Measurements from ENCODE around the gene SRP9. TPM values are rescaled to one million over a fixed set of nuclear protein-coding genes. Genes with fewer than 3 reads are reported as not detected.
"Not testable (repeated sequence)": the region's sequence is repeated elsewhere in the genome, so short reads cannot be mapped to it uniquely, and the experiment has no call there.

Gene SRP9
- total RNA-seq, 1 donor: 330 TPM

DNA sequence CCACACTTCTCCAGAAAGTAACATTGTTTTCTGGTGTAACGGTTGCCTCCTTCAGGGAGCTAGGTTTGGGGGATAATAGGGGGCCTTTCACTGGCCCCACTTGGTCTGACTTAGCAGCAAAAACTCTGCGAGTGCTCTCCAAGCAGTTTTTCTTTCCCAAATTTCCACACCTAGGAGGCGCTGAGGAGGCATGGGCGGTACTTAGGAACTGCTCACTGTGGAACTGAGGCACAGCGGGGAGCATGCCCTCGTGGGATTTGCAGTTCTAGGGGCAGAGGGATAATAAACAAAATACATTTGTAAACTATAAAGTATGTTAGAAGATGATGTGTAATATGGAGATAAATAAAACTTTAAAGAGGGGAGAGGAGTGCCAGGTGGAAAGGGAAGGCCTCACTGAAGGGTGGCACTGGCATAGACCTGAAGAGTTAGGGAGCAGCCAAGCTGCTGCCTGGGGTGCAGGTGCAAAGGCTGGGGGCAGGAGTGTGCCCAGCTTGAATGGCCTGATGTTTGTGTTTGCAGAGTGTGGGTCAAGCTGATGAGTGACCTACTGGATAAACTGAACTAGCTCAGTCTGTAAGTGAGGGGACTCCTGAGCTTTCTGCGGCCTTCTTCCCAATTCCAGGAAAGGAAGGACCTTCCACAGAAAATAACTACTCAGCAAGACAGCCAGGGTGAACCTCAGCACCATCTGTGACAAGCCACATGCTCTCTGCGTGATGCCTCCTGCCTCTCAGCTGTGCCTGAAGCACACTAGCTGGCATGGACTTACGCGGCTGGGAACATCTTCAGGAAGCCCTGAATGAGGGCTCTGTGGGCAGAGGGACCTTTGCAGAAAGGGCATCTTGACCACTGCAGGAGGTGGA lies 34.2 kb downstream of the SRP9 start:
- TF ChIP-seq CTCF (IDR thresholded peaks at IDR 0.05; ENCODE audit: insufficient read depth, low read length): peak; percentile 57
- peak overlapping the region; percentile 72 for H3K4me3 ChIP-seq (ENCODE audit: low read depth, low read length)
- peak; percentile 30 for DNase-seq (ENCODE audit: low read depth)

DNA sequence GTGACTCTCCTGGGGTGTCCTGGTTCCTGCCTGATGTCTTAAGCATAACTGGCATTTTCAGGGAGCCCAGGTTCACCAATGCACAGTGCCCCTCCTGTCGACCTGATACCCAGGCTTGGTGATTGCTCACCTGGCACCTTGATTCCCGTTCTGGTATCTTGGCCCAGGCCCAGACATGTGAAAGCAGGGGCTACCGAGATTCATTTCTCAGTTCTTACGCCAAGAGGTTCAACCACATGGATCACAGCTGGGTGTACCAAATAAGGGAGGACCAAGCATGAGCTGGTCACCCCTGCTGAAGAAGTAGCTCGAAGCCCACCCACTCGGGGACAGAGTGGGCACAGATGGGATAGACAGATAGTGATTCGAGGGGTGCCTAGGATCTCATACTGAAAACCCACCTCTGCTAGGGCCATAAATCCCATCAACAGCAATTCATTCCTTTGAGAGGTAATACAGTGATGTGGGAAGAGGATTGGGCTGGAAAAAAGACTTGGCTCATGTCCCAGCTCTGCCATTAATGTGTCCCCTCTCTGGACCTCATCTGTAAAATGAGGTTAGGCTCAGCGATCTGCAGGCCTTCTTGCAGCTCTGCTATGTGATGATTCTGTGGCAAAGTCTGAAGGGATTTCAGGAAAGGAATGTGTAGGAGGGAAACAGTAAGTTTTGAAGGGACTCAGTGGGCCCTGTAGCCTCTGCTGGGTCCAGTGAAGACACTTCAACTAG lies 35.0 kb downstream of the SRP9 start:
- no peak for TF ChIP-seq CTCF (IDR thresholded peaks at IDR 0.05; ENCODE audit: insufficient read depth, low read length)

DNA sequence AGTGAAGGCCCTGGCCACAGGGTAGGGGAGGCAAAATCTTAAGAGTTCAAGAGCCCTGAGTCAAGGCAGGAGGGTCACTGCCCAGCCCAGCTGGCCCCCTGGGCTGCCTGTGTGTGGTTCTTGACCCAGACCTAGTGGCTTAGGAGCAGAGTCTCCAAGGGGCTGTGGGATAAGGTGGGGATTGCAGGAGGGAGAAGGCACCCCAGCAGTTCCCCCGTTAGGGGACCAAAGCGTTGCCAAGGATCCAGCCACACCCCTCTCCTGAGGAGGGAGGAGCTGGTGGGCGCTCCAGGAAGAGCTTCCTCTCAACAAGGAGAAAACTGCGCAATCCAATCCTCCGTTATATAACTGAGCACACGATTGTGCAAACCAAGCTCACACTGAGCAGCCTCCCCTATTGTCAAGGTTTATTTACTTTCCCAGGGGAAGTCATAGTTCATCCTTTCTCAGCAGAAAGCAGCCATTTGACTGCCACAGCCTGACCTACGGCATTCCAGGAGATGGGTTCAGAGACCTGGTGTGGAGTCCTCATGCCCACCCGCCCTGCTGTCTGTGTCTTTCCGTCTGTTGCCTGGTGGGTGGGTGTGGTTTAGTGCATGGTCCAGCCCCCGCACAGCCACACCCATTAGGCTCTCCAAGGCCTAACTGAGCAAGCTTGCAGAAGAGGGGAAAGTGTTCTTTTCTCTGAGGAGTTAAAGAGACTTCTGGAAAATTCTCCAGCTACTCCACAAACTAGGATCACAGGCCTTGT lies 35.8 kb downstream of the SRP9 start:
- peak; percentile 90 for DNase-seq (ENCODE audit: low read depth)
- TF ChIP-seq CTCF (IDR thresholded peaks at IDR 0.05; ENCODE audit: insufficient read depth, low read length): no peak
- H3K4me3 ChIP-seq (ENCODE audit: low read depth, low read length): no peak overlapping the region

More for the DNA sequence above, 35.0 kb downstream of the SRP9 start:
- DNase-seq (ENCODE audit: low read depth): peak; percentile 30
- H3K4me3 ChIP-seq (ENCODE audit: low read depth, low read length): no peak overlapping the region

GRCh38 chr1:225814381-225814780 lies 36.8 kb downstream of the SRP9 start:
- no peak for TF ChIP-seq CTCF (IDR thresholded peaks at IDR 0.05; ENCODE audit: insufficient read depth, low read length)
- DNase-seq (ENCODE audit: low read depth): no peak
- no peak overlapping the region for H3K4me3 ChIP-seq (ENCODE audit: low read depth, low read length)

GRCh38 chr1:225815090-225815489 lies 37.5 kb downstream of the SRP9 start:
- not testable (repeated sequence) for DNase-seq (ENCODE audit: low read depth); H3K4me3 ChIP-seq (ENCODE audit: low read depth, low read length)

GRCh38 chr1:225815526-225816178 lies 38.0 kb downstream of the SRP9 start:
- no peak overlapping the region for H3K4me3 ChIP-seq (ENCODE audit: low read depth, low read length)
- DNase-seq (ENCODE audit: low read depth): no peak
- TF ChIP-seq CTCF (IDR thresholded peaks at IDR 0.05; ENCODE audit: insufficient read depth, low read length): no peak

All from fibroblast of the aortic adventitia (primary cell).